ENCODE measurements around the gene ITGB5. TPM values are rescaled to one million over a fixed set of nuclear protein-coding genes. Genes with fewer than 3 reads are reported as not detected.

ITGB5 gene
- total RNA-seq, 1 experiment from 2014 or later, result 146 TPM

DNA sequence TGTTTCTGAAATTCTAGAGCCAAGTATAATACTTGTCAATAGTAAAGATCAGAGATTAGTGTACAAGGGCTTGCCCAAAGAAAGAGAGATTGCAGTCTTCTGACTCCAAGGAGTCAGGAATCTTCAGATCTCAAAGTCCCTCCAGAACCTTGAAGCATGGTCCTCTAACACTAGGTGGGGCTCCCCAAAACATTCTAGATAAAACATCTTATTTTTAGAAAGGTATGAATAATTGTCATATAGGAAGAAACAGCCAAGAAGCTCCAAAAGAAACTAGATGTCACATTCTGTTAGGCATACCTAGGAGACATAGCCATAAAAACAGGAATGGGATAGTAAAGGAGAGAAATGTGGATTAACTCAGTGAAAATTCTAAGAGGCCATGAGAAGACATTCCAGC is 36.7 kb upstream of the ITGB5 start:
- no peak overlapping the region for H2BK12ac ChIP-seq (ENCODE audit: insufficient read length, low read depth, low read length)
- H3K9ac ChIP-seq (ENCODE audit: extremely low read depth, insufficient read length, low read length), result no peak overlapping the region
- no peak overlapping the region for H3K4me3 Mint-ChIP-seq
- H3K79me2 ChIP-seq (ENCODE audit: insufficient read depth, low read length), result no peaks in the 10 kb centered on the region
- H3K9me3 Mint-ChIP-seq, result no peaks in the 10 kb centered on the region
- no peak overlapping the region for H4K8ac ChIP-seq (replicated peaks; ENCODE audit: insufficient read length, low read depth, low read length)
- no peaks in the 10 kb centered on the region for H4K20me1 ChIP-seq (ENCODE audit: control insufficient read depth, insufficient read depth, insufficient read length)
- H2BK5ac ChIP-seq (ENCODE audit: insufficient read length, low read length), result no peak overlapping the region
- H3K4me2 ChIP-seq (ENCODE audit: insufficient read depth, insufficient read length, low read length), result no peak overlapping the region
- no peaks in the 10 kb centered on the region; the same call in 1 of the 2 replicates for H3K27me3 Mint-ChIP-seq (ENCODE audit: low read depth)
- TF ChIP-seq, protein P1, sequence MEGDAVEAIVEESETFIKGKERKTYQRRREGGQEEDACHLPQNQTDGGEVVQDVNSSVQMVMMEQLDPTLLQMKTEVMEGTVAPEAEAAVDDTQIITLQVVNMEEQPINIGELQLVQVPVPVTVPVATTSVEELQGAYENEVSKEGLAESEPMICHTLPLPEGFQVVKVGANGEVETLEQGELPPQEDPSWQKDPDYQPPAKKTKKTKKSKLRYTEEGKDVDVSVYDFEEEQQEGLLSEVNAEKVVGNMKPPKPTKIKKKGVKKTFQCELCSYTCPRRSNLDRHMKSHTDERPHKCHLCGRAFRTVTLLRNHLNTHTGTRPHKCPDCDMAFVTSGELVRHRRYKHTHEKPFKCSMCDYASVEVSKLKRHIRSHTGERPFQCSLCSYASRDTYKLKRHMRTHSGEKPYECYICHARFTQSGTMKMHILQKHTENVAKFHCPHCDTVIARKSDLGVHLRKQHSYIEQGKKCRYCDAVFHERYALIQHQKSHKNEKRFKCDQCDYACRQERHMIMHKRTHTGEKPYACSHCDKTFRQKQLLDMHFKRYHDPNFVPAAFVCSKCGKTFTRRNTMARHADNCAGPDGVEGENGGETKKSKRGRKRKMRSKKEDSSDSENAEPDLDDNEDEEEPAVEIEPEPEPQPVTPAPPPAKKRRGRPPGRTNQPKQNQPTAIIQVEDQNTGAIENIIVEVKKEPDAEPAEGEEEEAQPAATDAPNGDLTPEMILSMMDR (conservative IDR thresholded peaks at IDR 0.05), result no peak
- H3K27me3 ChIP-seq (ENCODE audit: insufficient read depth, low read length), result no peaks in the 10 kb centered on the region
- H3K27ac ChIP-seq (ENCODE audit: insufficient read length, low read depth, low read length), result no peak overlapping the region
- no peaks in the 10 kb centered on the region for H3K79me1 ChIP-seq (ENCODE audit: insufficient read depth, low read depth, low read length, poor library complexity, severe bottlenecking)
- no peaks in the 10 kb centered on the region for H3K9me3 ChIP-seq (ENCODE audit: control insufficient read depth, low read depth, low read length)
- H3T11ph ChIP-seq (ENCODE audit: low read length), result no peak overlapping the region
- no peak overlapping the region for H3K56ac ChIP-seq (ENCODE audit: insufficient read length, low read depth, low read length)
- no peak overlapping the region for H2BK15ac ChIP-seq (ENCODE audit: low read depth, low read length)
- H2BK120ac ChIP-seq (ENCODE audit: low read depth, low read length, poor library complexity, severe bottlenecking), result no peak overlapping the region
- no peak overlapping the region for H3K18ac ChIP-seq (ENCODE audit: insufficient read length, low read depth, low read length)
- no peaks in the 10 kb centered on the region for H3K23me2 ChIP-seq (ENCODE audit: insufficient read length, low read depth, low read length, poor library complexity, severe bottlenecking)
- H2BK20ac ChIP-seq (ENCODE audit: low read depth, low read length, poor library complexity, severe bottlenecking), result no peak overlapping the region
- no peak overlapping the region for H4K91ac ChIP-seq (ENCODE audit: insufficient read length, low read depth, low read length)
- H3K23ac ChIP-seq (ENCODE audit: insufficient read length, low read depth, low read length), result no peak overlapping the region
- H2AK5ac ChIP-seq (ENCODE audit: insufficient read length, low read length), result no peak overlapping the region
- no peak overlapping the region for H4K5ac ChIP-seq (ENCODE audit: insufficient read length, low read depth, low read length)
- 0 out of 2 replicates have a peak, but pooled peaks cover 2% of the 10 kb centered on the region for H3K4me1 ChIP-seq (ENCODE audit: insufficient read depth, low read length)
- H3K27ac Mint-ChIP-seq, result no peak overlapping the region
- no peak overlapping the region for H2AFZ ChIP-seq (ENCODE audit: low read length)
- no peaks in the 10 kb centered on the region for H3K4me1 Mint-ChIP-seq
- no peaks in the 10 kb centered on the region for H3K36me3 Mint-ChIP-seq (ENCODE audit: insufficient read depth in 1 of 3, low read depth in 3 of 3)
- H3K4ac ChIP-seq (ENCODE audit: low read depth, low read length), result no peak overlapping the region
- H3K14ac ChIP-seq (ENCODE audit: insufficient read depth, low read length), result no peak overlapping the region
- no peak for DNase-seq
